NCI-H774 (cell line): ENCODE data around the gene CMTM5.
A peak's percentile ranks its signal among the peaks of the same experiment; 100 is the strongest.
"Not testable (repeated sequence)": the region's sequence is repeated elsewhere in the genome, so short reads cannot be mapped to it uniquely, and the experiment has no call there.

Experiments
- DNase-seq: peaks from one replicate; lab custom pipeline; 2025; lab: John Stamatoyannopoulos, UW

The CMTM5 gene

DNA sequence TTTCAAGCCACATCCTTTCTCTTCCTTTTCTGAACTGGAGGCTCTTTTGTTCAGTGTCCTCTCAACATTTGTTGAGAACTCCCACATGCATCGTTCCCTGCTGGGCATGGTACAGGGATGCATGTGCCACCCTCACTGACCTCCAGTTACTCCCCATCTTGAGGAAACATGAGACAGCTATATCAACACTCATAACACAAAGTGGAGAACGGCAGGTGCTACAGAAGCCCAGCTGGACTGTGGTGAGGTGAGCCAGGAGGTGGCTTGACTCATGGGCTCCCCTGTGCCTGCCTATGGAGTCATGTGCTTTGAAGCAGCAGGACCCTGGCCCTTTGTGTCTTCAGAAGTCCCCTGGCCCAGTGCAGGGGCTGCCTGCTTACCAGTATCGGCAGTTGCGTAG is 21.5 kb downstream of the CMTM5 start:
- DNase-seq, result peak; percentile 38

DNA sequence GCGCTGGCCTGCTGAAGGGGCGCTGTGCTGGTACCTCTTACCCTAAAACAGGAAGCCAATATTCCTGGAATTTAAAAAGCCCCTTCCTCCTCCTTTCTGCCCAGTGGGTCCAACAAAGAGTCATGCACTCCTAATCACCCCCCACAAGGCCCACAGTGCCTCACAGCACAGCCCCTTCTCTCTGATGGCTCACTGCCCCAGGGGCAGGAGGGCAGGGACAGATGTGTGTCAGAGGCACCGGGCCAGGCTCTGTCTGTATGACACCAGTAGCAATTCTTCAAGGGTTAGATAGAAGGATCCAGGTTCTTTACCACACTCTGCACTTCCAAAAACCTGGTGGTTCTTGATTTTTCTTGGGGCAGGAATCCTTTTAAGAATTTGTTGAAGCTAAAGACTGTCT is 22.3 kb downstream of the CMTM5 start:
- DNase-seq, result no peak

DNA sequence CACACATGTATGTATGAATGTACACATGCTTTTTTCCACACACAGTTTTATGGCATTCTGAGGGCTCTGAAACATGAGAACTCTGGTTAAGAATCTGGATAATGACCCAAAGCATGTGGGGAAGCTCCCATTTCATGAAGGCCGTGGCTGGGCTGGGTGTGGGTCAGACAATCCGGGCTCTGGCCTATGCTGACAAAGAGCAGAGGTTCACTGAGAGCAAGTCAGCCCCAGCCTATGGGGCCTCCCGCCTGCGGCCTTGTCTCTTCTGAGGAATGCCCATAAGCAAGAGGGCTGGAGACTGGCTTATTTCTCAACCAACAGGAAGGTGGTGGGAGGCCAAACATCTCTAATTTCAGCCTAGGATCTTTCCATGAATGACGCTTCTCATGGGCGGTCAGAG is 22.7 kb downstream of the CMTM5 start:
- DNase-seq, result no peak

DNA sequence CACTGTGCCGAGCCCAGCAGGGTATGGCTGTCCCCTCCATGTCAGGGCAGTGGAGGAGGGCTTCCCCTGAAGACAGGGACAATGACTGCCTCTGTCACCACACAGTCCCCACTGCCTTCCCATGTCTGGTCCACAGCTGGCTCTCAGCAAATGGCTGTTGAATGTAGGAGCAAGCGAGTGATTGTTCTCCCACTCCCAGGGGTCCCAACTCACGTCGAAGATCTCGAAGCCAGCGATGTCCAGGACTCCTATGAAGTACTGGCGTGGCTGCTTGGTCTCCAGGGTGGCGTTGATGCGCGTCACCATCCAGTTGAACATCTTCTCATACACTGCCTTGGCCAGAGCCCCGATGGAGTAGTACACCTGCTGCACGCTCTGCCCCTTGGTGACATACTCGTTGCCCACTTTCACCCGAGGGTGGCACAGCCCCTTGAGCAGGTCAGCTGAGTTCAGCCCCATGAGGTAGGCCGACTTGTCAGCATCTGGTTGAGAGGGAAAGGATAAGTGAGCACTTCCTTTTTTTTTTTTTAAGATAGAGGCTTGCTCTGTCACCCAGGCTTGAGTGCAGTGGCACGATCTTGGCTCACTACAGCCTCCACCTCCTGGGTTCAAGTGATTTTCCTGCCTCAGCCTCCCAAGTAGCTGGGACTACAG is 23.8 kb downstream of the CMTM5 start:
- DNase-seq, result not testable (repeated sequence)

DNA sequence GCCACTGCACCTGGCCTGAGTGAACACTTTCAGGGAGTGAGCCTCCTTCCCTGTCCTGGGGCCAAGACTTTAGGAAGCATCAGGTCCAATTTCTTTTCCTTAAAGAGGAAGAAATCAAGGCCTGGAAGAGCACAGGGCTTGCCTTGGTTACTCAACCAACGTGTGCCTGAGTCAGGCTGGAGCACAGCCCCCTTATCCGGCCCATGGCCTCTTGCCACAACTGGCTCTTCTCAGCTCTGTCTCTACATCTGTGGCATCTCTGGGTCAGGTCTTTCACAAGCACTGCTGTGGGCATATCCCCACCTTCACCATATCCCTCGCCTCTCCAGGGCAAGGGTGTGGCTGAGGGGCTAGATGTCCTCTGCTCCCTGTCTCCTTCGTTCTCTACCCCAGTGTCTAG is 24.4 kb downstream of the CMTM5 start:
- no peak for DNase-seq

DNA sequence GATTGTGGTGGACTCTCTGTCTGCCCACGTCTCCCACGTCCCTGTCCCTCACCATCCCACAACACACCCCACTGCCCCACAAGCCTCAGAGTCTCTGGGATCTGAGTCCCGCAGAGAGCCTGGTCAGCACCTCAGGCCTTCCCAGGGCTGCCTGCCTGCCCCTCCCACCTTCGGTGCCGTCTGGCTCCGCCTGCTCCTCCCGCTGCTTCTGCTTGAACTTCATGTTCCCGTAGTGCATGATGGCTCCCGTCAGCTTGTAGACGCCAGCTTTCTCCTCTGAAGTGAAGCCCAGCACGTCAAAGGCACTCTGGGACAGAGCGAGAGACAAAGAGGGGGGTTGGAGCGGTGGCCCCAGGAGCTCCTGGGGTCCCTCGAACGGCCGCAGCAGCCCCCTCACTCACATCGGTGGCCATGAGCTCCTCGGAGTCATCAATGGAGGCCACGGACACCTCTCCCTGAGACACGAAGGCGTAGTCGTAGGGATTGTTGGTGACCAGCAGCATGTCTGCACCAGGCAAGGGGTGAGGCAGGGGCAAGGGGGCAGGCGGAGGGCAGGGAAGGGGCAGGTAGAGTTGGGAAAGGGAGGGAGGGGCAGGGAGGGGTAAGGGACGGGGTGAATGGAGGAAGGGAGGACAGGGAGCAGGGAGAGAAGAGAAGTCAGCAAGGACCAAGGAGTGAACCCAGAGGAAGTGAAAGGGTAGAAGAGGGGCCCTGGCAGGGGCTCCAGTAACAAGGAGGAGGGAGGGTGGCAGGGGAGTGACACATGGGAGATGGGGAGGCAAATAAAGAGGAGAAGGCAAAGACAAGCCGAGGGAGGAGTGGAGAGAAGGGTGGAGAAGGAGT is 25.7 kb downstream of the CMTM5 start:
- no peak for DNase-seq

DNA sequence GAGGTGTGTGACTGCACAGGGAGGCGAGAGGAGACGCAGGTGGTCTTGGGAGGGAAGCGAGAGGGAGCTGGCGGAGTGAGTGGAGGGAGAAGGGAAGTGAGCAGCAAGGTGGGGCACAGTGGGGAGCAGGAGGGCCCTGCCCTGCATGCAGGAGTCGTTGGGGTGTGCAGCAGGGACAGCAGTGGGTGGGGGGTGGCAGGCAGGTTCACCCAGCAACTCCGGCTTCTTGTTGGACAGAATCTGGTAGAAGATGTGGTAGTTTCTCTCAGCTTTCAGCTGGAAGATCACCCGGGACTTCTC is 26.2 kb downstream of the CMTM5 start:
- DNase-seq, result no peak

DNA sequence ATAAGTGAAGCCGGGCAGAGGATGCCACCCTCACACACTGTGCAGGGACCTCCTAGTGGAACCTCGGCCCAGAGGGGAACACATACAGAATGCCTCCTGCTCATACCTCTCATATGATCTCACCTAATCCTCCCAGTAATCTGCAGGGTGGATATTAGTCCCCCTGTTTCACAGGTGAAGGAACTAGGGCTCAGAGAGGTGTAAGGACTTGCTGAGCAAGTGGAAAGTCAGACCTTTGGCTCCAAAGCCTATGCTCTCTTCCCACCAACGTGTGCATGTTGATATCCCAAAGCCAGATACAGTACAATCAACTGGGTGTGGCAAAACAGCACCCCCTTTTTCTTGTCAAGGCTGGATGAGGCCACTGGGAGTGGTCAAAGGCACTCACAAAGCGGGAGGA is 27.1 kb downstream of the CMTM5 start:
- DNase-seq, result no peak

DNA sequence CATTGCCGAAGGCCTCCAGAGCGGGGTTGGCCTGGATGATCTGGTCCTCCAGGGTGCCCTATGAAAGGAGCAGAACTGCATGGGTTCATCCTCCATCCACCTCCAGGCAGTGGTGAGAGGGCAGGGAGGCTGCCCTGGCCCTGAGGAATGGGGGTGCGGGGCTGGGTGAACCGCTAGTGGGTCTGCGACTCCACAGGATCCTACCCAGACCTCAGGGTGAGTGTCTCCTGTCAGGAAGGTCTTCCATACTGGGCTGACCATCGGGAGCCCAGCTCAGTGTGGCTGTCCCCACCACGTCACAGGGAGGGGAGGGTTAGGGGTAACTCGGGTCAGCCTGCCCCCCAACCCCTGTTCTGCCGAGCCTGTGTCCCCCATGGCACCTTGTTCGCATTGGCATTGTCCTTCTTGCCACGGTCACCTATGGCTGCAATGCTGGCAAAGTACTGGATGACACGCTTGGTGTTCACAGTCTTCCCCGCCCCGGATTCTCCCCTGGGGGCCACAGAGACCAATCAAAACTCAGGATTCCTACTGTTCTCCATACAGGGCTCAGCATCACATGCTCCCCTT is 27.6 kb downstream of the CMTM5 start:
- no peak for DNase-seq

DNA sequence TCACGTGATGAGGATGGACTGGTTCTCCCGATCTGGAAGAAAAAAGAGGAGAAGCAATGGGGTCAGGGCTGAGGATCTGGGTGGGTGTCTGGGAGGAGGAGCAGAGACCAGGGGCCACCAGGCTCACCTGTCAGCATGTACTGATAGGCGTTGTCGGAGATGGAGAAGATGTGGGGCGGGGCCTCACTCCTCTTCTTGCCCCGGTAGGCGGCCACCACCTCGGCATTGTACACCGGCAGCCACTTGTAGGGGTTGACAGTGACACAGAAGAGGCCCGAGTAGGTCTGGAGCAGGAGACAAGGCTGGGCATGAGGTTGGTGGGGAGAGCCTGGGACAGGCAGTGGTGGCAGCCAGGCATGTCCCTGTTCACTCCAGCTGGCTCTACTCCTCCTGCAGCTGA is 28.2 kb downstream of the CMTM5 start:
- no peak for DNase-seq

DNA sequence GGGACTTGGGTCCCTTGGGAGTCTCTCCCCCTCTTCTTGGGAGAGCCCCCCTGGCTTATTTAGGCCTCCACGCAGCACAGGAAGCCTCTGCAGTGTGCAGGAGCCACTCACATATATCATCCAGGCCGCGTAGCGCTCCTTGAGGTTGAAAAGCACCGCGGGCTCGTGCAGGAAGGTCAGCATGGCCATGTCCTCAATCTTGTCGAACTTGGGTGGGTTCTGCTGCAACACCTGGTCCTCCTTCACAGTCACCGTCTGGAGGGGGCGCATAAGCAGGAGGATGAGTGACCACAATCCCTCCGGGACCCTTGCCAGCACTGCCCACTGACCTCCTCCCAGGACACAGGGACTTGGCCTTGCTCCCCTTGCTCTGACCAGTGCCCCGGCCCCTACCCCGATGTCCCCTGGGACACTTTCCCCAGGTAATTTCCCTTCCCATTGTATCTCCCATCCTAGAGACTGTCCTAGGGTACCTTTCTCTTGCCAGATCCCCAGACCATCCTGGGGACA is 28.7 kb downstream of the CMTM5 start:
- no peak for DNase-seq

DNA sequence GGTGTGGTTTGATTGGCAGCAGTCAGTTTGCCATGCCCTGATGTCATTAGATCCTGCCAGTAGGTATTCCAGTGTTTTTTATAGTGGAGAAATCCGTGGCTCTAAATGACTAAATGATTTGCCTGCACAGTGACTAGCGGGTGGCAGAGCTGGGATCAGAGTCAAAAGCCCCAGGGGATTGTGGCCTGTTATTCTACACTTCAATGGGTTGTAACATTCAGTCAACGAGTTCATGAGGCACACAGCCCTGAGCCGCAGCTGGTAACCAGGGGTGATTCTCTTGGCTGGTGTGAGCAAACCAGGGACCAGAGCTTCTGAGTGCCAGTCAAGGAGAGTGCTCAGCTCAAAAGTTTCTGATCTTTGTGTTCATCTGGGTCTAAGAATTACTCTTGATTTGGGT is 29.4 kb downstream of the CMTM5 start:
- DNase-seq, result no peak

DNA sequence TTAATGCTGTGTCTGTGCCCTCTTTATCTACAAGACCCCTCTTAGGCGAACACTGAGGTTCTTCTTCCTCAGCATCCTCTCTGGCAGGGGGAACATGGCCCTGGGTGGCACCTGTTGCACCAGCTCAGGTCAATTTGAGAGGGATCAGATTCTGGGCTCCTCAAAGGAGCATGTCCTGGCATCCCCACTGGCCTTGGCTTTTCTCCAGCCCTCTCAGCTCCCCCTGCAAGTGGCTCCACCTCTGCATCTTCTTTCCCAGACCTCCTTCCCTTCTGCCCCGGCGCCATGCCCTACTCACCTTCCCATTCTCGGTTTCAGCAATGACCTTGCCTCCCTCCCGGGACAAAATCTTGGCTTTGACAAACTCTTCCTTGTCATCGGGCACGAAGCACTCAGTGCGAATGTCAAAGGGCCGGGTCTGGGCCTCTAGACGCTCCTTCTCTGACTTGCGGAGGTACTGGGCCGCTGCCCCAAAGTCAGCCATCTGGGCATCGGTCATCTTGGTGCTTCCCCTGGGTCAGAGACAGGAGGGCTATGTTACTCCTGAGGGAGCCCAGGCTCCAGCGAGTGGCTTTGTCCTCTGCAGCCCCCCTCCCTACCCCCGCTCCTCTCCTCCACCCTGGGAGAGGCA is 30.0 kb downstream of the CMTM5 start:
- DNase-seq, result no peak

DNA sequence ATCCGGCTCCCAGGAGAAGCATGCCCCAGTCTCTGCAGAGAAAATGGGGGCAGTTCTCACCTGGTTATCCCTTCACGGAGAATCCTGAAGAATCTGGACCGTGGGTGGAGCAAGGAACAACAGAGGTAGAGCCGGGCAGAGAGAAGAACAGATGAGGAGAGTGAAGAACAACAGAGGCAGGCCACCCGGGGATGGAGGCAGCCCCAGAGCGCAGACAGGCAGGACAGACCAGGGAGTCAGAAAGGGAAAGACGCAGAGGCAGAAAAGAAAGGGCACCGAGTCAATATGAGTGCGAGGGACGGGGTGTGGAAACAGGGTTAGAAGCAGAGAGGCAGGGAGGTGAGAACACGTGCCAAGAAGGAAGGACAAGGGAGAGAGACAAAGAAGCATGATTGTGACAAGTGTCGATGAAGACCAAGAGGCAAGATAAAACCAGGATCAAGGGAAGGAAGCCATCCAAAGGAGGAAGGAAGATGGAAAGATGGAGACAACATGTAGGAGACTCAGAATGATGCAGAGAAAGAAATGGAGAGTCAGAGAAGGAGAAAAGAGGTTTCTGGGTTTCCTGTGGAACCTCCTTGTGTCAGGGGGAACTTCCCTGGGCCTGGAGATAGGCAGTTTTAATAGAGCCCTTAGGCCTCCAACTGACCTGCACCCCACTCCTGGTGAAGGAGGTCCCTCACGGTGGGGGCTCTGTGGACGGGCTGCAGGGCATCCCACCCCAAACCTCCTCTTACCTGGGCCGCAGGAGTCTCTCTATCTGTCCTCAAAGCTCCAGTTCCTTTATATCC is 30.9 kb downstream of the CMTM5 start, which contains the start of gene MYH6:
Gene MYH6, minus strand, starts transcription at position 758 of the 791 bp plus-strand sequence. CDS start 1,050 bp downstream, outside the sequence.
- no peak for DNase-seq

DNA sequence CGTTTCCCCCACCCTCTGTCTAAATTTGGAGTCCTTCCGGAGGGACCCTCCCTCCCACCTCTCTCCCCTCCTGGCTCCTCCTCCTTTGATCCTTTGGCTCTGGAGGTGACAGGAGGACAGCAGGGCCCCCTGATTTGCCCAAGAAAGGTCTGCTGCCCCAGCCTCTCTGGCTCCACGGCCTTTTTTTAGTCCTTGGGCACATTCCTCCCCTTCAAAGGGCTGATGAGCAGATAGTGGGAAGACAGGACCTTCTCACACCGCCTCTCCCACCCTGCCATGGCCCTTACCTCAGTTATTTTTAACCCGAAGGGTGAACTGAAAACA is 31.4 kb downstream of the CMTM5 start:
- no peak for DNase-seq

DNA sequence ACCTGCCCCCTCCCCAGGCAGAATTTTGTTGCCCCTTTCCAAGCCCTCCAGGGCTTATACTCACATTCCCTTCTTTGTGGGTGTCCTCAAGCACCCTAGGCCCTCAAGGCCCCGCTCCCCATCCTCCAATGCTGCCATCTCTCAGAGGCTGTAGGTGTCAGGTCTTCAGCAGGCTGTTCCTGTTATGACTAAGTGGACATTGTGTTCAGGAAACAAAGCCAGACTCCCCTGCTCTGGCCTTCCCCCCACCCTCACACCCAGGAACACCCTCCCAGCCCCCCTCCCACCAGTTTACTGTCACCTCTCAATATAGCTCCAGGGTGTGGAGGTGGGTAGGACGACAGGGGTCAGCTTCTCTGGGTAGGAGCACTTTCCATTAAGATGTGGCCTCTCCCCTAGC is 32.6 kb downstream of the CMTM5 start:
- DNase-seq, result no peak

DNA sequence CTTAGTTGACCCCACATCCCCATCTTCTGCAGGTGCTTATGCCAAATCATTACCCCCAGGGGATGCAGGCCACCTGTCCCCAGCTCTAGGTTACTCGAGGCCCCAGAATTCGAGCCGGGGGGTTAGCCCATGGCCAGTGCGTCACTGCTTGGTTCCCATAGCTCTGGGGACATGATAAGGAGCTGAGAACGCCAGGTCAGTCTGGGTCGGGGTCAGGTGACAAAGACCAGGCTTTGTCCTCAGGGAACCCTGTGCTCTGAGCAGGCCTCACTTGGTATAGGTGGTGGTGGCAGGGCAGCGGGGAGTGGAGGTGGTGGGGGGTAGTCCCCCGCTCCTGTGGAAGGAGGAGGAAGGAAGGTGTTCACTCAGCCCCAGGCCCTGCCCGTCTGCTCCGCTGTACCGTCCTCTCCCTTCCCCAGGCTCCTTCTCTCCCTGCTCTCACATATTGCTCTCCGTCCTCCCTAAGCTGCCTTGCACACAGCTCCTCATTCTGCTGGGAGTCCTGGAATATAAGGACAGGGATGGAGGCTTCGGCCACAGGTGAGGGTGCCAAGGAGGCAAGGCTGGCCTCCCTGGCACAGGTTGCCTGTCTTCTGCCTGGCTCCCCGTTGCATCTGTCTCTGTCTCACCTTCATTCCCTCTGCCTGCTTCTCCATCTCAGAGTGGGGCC is 33.3 kb downstream of the CMTM5 start:
- DNase-seq, result no peak

DNA sequence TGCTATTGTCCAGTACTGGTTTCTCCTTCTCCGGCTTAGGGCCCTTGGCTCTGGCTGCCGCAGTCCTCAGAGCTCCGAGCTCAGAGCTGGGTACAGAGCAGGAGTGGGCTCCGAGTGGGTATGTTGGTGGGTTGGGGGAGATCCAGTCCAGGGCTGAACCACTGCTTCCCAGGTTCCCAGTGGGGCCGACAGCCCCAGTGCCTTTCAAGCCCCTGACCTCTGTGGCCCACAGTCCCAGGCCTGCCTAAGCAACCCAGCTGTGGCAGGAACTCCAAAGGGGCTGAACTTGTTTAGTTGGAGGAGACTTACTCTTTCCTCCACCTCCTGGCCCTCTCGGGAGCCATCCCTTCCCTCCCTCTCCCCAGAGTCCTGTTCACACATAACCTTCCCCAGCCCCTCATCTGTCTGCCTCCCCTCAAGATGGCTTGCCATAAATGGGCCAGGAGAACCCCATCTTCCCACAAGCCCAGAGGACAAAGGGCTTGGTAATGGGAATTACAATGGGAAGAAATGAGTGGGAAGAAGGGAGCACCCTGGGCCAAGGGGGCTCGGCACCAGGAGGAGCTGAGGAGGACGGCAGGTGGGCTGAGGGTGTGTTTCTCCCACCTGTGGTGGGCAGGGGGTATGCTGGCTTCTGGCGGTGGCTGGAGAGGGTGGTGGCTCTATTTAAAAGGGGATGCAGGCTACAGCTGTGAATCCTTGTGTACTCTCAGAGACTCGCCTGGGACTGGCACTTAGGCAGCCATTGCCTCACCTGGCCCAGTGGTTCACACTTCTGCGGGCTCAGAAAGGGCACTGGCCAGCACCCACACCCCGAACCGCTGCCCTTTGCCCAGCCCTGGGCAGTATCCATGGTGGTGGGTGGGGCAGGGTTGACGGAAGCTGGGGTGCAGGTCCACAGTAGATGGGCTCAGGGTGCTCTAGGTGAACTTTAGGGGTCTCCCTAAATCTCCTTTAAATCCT is 35.0 kb downstream of the CMTM5 start:
- no peak for DNase-seq

DNA sequence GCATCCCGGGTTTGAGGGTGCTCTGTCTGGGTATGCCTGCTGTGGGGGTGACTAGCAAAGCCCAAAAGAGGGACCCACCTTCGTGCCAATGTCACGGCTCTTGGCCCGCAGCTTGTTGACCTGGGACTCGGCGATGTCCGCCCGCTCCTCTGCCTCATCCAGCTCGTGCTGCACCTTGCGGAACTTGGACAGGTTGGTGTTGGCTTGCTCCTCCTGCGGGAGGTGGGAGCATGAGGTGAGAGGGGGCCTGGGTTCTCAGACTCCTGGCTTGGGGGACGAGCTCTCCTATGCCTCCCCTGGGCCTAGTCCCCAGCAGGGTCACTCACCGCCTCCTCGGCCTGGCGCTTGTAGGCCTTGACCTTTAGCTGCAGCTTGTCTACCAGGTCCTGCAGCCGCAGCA is 36.8 kb downstream of the CMTM5 start:
- DNase-seq, result no peak

DNA sequence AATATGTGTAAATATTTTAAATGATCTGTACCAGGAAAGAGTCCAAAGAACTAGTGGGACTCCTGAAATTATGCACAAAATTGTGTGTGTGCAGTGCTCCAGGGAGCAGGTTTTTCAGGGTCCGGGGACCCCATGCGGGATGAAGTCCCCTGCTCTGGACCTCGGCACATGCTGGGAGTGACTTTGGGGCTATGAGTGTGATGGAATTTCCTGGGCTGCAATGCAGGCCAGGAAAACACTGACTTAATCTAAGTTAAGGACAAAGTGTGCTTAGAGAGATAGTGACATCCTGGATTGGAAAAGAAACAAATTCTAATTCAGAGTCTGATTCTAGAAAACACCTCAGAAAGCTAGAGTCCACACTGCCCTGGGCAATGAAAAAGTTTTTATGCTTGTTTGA is 37.4 kb downstream of the CMTM5 start:
- DNase-seq, result no peak
